Activated B cell treated with CpG ODN at 0.5 μM for 24 hours (primary cell): ENCODE results near the gene CATSPER4. TPM values are rescaled to one million over a fixed set of nuclear protein-coding genes. Genes with fewer than 3 reads are reported as not detected.
A peak's percentile ranks its signal among the peaks of the same experiment; 100 is the strongest.

Source experiments
- ATAC-seq: fragments of 200-7000 bp; cut with Tn5 transposase; one replicate; pipeline ENCODE4 v1.10.0; 2021; ENCODE audit warnings: low read depth, mild to moderate bottlenecking, moderate library complexity
- CTCF ChIA-PET: fragments of 350-600 bp; sonication (Branson Sonifier 250); formaldehyde crosslinking; loops from one replicate; lab custom pipeline; 2021; ENCODE audit warnings: antibody characterized with exemption; lab: Charles Lee
- POLR2A ChIA-PET: fragments of 350-600 bp; sonication (Branson Sonifier 250); formaldehyde crosslinking; loops from one replicate; lab custom pipeline; 2021; ENCODE audit warnings: antibody characterized with exemption; lab: Charles Lee
- DNase-seq: peaks from one replicate; pipeline ENCODE4 v3.0.0; 2022
- H3K27ac Mint-ChIP-seq: one replicate; pipeline ENCODE4 v1.8.0; 2020; ENCODE audit warnings: mixed read lengths
- H3K27me3 Mint-ChIP-seq: one replicate; pipeline ENCODE4 v1.8.0; 2021; ENCODE audit warnings: mixed read lengths
- H3K36me3 Mint-ChIP-seq: one replicate; pipeline ENCODE4 v1.8.0; 2021; ENCODE audit warnings: low read depth, mixed read lengths
- H3K4me1 Mint-ChIP-seq: one replicate; pipeline ENCODE4 v1.8.0; 2021; ENCODE audit warnings: mixed read lengths
- H3K4me3 Mint-ChIP-seq: one replicate; pipeline ENCODE4 v1.8.0; 2020; ENCODE audit warnings: mild to moderate bottlenecking, mixed read lengths
- H3K9me3 Mint-ChIP-seq: one replicate; pipeline ENCODE4 v1.8.0; 2020; ENCODE audit warnings: mixed read lengths
- CTCF ChIP-seq: fragments of 200-600 bp; IDR thresholded peaks from one replicate; pipeline ENCODE4 v1.8.0; 2022; ENCODE audit warnings: antibody characterized with exemption, mild to moderate bottlenecking
- intact Hi-C: fragments of 100-400 bp; cut with micrococcal nuclease; formaldehyde crosslinking; loops from one replicate; pipeline ENCODE4 v1.15.1; 2024
- total RNA-seq: library from RNA; stranded (reverse); gene quantifications from 2 replicates; pipeline ENCODE4 v1.2.3, GENCODE V29; 2022

The CATSPER4 gene
- not detected in 2 replicates for total RNA-seq

GRCh38 chr1:26190373-26190987 lies at the start of gene CATSPER4:
TSS of gene CATSPER4 (plus strand) at chr1:26190602. CDS start at chr1:26190628, 26 bp downstream.
- ChIA-PET POLR2A (no interaction called here), CTCF (no interaction called here)
- Mint-ChIP-seq H3K27ac (no peak within 1 kb of the TSS), H3K27me3 (no peaks in the 10 kb centered on the region), H3K36me3 (no peaks in the 10 kb centered on the region), H3K4me3 (no peak within 1 kb of the TSS), H3K9me3 (no peaks in the 10 kb centered on the region), H3K4me1 (no peaks in the 10 kb centered on the region)
- ATAC-seq: no peak
- no peak for TF ChIP-seq CTCF
- intact Hi-C loops: loop anchor here (1.0 kb wide), 1 partner anchor 174 kb away; no protein-coding TSS in a partner anchor
- no peak for DNase-seq

GRCh38 chr1:26142159-26142558 lies 48.2 kb upstream of the CATSPER4 start:
- POLR2A ChIA-PET: no interaction called here

GRCh38 chr1:26145041-26145959 lies 45.1 kb upstream of the CATSPER4 start:
- peak; percentile 50 for TF ChIP-seq CTCF
- H3K27me3 Mint-ChIP-seq: peaks cover 15% of the 10 kb centered on the region
- no peaks in the 10 kb centered on the region for H3K9me3 Mint-ChIP-seq
- no peaks in the 10 kb centered on the region for H3K36me3 Mint-ChIP-seq
- no peak overlapping the region for H3K4me3 Mint-ChIP-seq
- peaks cover 3% of the 10 kb centered on the region for H3K4me1 Mint-ChIP-seq
- POLR2A ChIA-PET: interaction anchor here (0.6 to 1.3 kb wide), 3 partner anchors 17 to 174 kb away, joined by 3 to 5 read pairs (median 4); no protein-coding TSS in a partner anchor
- CTCF ChIA-PET: interaction anchor here (0.5 to 5.8 kb wide), 32 partner anchors 8 to 276 kb away, joined by 3 to 126 read pairs (median 4); partner anchors contain the start of genes CEP85, PAFAH2, PDIK1L and ZNF593
- DNase-seq: no peak
- no peak overlapping the region for H3K27ac Mint-ChIP-seq
- intact Hi-C loops: loop anchor here (1.0 kb wide), 3 partner anchors 40 to 250 kb away; no protein-coding TSS in a partner anchor
- ATAC-seq: peak; percentile 69

More at GRCh38 chr1:26142159-26142558, 48.2 kb upstream of the CATSPER4 start:
- H3K27ac Mint-ChIP-seq: no peak overlapping the region
- no peak for TF ChIP-seq CTCF
- intact Hi-C loops: no loop called here
- peaks cover 8% of the 10 kb centered on the region for H3K27me3 Mint-ChIP-seq
- ATAC-seq: no peak
- no peak for DNase-seq
- CTCF ChIA-PET: interaction anchor here (1.3 to 5.8 kb wide), 3 partner anchors 35 to 179 kb away, joined by 3 to 126 read pairs (median 5); no protein-coding TSS in a partner anchor
- H3K4me3 Mint-ChIP-seq: no peak overlapping the region
- peaks cover 3% of the 10 kb centered on the region for H3K4me1 Mint-ChIP-seq
- H3K9me3 Mint-ChIP-seq: no peaks in the 10 kb centered on the region
- H3K36me3 Mint-ChIP-seq: no peaks in the 10 kb centered on the region

- ChIA-PET POLR2A (interaction anchor here (0.6 kb wide), 1 partner anchor 20 kb away, joined by 3 read pairs; no protein-coding TSS in a partner anchor), CTCF (interaction anchor here (1.5 to 5.8 kb wide), 8 partner anchors 12 to 271 kb away, joined by 3 to 126 read pairs (median 11); partner anchors contain the start of genes PAFAH2 and PDIK1L)
- Mint-ChIP-seq H3K4me3 (no peak overlapping the region), H3K4me1 (peaks cover 3% of the 10 kb centered on the region), H3K27me3 (peaks cover 15% of the 10 kb centered on the region), H3K9me3 (no peaks in the 10 kb centered on the region), H3K36me3 (no peaks in the 10 kb centered on the region), H3K27ac (no peak overlapping the region)
- intact Hi-C loops: loop anchor here (1.0 kb wide), 3 partner anchors 41 to 251 kb away; no protein-coding TSS in a partner anchor
- DNase-seq: no peak
- TF ChIP-seq CTCF: no peak
- ATAC-seq: no peak
These were observed 44.5 kb upstream of the CATSPER4 start for GRCh38 chr1:26145960-26146294.
